ENCODE measurements around the gene RNF135.
"Not testable (repeated sequence)": the region's sequence is repeated elsewhere in the genome, so short reads cannot be mapped to it uniquely, and the experiment has no call there.

The RNF135 gene, protein sequence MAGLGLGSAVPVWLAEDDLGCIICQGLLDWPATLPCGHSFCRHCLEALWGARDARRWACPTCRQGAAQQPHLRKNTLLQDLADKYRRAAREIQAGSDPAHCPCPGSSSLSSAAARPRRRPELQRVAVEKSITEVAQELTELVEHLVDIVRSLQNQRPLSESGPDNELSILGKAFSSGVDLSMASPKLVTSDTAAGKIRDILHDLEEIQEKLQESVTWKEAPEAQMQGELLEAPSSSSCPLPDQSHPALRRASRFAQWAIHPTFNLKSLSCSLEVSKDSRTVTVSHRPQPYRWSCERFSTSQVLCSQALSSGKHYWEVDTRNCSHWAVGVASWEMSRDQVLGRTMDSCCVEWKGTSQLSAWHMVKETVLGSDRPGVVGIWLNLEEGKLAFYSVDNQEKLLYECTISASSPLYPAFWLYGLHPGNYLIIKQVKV

GRCh38 chr17:30970831-30971567 is at the start of gene RNF135:
Gene RNF135, plus strand, starts transcription at chr17:30971039. Its CDS starts 35 bp downstream, at chr17:30971074.
- DNase-seq = peak; percentile 85

DNA sequence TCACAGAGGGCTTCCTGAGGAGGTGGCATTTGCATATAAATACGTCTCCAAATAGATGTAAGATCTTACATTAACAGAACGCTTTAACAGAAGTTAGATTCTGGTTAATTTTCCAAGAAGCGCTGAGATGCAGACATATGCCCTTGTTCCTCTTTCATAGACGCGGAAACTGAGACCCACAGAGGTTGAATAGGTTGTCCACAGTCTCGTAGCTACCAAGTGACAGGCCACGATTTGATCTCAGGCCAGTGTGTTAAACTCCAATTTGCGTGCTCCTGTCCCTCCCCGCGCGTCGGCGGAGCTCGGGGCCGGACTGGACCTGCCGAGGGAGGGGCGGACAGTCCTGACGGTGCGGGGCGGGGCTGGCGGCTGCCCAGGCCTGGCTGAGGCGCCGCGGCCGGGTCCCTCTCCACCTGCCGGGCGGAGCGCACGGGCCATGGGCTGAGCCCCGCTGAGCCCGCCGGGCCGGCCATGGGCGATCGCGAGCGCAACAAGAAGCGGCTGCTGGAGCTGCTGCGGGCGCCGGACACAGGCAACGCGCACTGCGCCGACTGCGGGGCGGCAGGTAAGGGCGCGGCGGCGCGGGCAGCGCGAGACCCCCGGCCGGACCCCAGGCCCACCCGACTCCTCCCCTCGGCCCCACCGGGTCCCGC is 49.2 kb upstream of the RNF135 start, which contains the start of gene ADAP2:
ADAP2 (plus strand) TSS at position 402 of the 653 bp plus-strand sequence; CDS start at position 472, 70 bp downstream.
- DNase-seq = no peak

- DNase-seq = no peak
Measured at GRCh38 chr17:30922235-30923030, 48.4 kb upstream of the RNF135 start.

DNA sequence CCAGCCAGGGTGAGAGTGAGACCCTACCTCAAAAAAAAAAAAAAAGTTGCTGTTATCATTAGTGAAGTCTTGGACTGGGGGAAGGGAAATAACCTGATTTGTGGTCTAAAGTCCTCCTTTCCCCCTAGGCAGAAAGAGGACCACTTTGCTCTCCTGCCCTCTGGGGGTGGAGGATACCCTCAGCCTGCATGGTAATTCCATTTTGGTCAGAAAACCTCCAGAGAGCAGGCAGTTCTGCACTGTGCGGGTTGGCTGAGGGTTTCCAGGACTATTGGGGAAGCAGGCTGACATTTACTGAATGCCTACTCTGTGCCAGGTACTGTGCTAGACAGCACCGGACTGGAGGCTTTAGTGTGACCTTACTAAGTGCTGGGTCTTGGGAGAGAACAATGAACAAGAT is 46.5 kb upstream of the RNF135 start:
- no peak for DNase-seq

GRCh38 chr17:30926516-30926915 is 44.3 kb upstream of the RNF135 start:
- no peak for DNase-seq

DNA sequence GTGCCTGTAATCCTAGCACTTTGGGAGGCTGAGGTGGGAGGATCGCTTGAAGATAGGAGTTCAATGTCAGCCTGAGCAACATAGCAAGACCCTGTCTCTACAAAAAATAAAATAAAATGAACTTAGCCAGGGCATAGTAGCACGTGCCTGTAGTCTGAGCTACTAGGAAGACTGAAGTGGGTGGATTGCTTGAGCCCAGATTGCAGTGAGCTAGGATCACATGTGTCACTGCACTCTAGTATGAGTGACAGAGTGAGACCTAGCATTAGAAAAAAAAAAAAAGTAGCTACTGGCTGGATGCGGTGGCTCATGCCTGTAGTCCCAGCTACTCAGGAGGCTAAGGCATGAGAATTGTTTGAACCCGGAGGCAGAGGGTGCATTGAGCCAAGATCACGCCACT is 43.1 kb upstream of the RNF135 start:
- DNase-seq = no peak

DNA sequence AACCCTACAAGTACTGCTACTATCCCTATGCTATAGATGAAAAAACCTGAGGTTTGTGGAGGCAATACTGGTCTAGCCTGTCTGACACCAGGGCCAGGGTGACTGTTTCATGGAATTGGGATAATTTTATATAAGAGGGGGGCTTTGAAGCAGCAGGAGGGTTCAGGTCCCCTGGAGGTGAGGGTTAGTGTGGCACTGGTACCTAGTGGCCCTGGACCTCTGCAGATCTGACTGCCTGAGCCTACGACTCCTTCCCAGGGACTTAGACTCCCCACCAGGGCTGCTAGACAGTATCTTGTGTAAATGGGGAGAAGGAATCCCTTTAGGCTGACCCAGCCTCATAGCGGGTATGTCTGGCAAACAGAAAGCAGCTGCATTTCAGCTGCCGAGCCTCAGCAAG is 42.3 kb upstream of the RNF135 start:
- no peak for DNase-seq

DNA sequence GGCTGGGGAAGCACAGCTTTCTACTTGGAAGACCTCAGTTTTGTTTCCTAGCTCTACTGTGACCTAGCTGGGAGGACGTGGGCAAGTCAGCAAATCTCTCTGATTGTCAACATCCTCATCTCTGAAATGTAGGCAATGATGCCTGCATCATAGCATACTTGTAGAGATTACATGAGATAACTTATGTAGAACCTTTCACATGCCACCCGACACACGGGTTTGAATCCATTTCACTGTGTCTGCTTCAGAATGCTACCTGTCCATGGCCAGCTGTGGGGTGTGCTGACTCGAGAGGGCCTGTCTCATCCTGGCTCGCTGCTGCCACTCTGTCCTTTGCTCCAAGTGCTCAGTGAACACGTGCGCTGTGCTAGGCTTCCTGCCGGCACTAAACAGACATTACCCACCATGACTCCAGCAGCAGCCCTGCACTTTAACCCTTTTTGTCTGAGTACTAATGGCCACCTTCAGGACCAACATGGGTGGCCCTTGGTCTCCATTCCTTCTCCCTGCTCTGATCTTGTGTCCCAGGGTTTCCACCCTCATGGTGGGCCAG is 41.7 kb upstream of the RNF135 start:
- DNase-seq = no peak

DNA sequence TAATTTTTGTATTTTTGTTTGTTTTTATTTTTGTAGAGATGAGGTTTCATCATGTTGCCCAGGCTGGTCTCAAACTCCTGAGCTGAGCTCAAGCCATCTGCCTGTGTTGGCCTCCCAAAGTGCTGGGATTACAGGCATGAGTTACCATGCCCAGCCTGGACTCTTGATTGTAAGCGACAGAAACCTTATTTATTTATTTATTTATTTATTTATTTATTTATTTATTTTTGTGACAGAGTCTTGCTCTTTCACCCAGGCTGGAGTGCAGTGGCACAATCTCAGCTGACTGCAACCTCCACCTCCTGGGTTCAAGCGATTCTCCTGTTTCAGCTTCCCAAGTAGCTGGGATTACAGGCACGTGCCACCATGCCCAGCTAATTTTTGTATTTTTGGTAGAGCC is 41.0 kb upstream of the RNF135 start:
- DNase-seq = not testable (repeated sequence)

DNA sequence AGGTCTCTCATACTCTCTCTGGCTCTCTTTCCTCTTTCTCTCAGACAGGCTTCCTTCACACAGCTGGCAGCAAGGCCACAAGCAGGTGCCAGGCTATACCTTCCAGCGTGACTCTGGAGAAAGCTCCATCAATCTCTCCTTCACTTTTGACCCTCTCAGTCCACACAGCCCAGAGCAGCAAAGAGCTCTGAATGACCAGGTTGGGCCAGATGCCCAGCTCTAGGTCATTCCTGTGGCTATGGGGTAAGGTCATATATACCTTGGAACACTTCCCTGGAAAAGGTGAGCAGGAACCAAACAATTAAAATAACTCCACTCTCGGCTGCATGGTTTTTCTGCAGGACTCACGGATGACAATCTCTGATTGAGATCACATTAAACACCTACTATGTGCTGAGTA is 40.3 kb upstream of the RNF135 start:
- no peak for DNase-seq

GRCh38 chr17:30931582-30931981 is 39.3 kb upstream of the RNF135 start:
- DNase-seq = not testable (repeated sequence)

- no peak for DNase-seq
Measured at GRCh38 chr17:30933966-30934365, 36.9 kb upstream of the RNF135 start.

- no peak for DNase-seq
Measured at GRCh38 chr17:30939051-30939689, 31.7 kb upstream of the RNF135 start.

GRCh38 chr17:30942308-30943079 is 28.3 kb upstream of the RNF135 start:
- no peak for DNase-seq

DNA sequence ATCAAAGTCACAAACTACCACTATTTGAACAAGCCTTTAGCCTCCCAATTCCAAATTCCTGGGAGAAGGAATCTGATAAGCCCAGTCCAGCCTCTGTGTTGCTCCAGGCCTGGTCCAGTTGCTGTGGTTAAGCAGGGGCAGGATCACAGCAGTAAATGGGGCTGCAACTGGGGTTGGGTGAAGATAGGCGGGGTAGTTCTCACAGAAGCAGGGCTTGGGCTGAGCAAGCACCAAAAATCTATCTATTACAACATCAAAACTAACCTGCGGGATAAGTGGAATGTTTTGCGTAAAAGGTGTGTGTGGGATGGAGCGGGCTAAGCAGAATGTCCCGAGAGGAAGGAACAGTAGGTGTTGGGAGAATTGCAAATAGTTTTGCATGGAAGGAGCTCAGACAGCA is 23.0 kb upstream of the RNF135 start:
- no peak for DNase-seq

DNA sequence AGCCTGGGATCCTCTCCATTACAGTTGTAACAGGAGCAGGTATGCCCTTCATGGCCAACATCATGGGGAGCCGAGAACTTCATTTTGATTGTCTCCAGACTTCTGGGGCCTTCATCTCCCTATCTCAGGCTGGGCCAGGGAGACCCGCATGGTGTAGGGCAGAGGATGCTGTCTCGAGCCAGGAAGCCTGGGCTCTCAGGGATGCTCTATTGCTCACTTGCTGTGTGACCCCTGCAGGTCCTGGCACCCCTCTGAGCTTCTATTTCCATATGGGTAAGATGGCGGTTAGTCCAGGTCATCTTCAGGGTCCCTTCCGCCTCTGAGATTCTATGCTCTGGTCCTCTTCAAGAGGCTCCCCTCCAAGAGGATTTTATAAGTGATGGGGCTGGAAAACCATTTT is 20.6 kb upstream of the RNF135 start:
- DNase-seq = no peak

DNA sequence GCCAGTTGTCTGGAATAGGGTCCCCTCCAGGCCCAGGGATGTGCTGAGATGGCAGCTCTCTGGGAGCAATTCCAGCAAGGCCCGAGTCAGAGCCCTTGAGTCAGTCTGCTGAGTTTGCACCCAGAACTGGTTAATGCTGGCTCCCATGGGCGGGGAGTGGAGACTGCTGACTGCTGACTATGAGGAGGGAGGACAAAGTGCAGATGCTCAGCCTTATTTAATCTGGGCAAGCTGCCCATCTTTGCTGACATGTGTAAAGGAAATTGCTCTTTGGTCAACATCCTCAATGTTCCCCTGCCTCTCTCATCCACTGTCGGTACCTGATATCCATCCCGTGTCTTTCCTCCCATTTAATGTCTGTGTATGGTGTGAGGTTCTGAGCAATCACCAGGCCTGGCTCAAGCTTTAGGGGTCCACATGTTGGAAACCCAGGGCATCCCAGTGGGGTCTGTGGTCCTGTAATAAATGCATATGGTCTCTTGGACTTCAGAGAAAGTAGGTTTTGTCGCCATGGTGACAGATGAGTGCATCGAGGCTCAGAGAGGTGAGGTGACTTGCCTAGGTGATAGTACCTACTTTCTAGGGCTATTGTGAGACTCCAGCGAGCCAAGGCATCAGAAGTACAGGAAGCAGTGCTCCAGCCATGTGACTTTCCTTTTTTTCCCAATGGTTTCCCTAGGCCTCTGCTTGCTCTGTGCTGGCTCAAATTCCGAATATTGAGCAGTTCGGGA is 20.0 kb upstream of the RNF135 start:
- DNase-seq = peak; percentile 16

- no peak for DNase-seq
Measured at GRCh38 chr17:30952638-30953393, 18.0 kb upstream of the RNF135 start.

- DNase-seq = peak; percentile 20
Measured at GRCh38 chr17:30954046-30954830, 16.6 kb upstream of the RNF135 start.
